NB4 (cell line): ENCODE results near the gene TBC1D12.

Experiments
- DNase-seq: peaks from one replicate; pipeline ENCODE4 v3.0.0; 2010; ENCODE audit warnings: low read depth
- H3K4me3 ChIP-seq: one replicate; pipeline ENCODE4 v1.5.1; 2011; ENCODE audit warnings: mild to moderate bottlenecking, low read depth, low read length, moderate library complexity
- MYC ChIP-seq: IDR thresholded peaks from 2 replicates; pipeline ENCODE4 v1.6.1; 2011; ENCODE audit warnings: low read depth, low read length
- POLR2A ChIP-seq: IDR thresholded peaks from 2 replicates; pipeline ENCODE4 v1.6.1; 2011; ENCODE audit warnings: mild to moderate bottlenecking; ENCODE audit not compliant: insufficient read length; ENCODE audit errors: extremely low read depth
- TF ChIP-seq, protein P1 (sequence below): IDR thresholded peaks from one replicate; pipeline ENCODE4 v1.5.1; 2012; ENCODE audit warnings: low read depth, low read length
- TF ChIP-seq, protein P2 (sequence below): IDR thresholded peaks from 2 replicates; pipeline ENCODE4 v1.6.1; 2011; ENCODE audit warnings: low read depth, low read length

The TBC1D12 gene

DNA sequence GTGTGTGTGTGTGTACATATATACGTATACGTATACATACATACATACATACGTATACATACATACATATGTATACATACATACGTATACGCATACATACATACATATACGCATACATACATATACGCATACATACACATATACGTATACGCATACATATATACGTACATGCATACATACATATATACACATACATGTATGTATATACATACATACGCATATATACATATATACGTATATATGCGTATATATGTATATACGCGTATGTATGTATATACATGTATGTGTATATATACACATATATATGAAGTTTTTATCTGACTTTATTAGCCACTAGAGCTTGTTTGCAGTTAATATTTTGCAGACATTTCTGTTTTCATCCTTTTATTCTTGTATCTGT lies 63.3 kb downstream of the TBC1D12 start:
- no peak for DNase-seq
- no peak overlapping the region for H3K4me3 ChIP-seq
- TF ChIP-seq, protein P1, sequence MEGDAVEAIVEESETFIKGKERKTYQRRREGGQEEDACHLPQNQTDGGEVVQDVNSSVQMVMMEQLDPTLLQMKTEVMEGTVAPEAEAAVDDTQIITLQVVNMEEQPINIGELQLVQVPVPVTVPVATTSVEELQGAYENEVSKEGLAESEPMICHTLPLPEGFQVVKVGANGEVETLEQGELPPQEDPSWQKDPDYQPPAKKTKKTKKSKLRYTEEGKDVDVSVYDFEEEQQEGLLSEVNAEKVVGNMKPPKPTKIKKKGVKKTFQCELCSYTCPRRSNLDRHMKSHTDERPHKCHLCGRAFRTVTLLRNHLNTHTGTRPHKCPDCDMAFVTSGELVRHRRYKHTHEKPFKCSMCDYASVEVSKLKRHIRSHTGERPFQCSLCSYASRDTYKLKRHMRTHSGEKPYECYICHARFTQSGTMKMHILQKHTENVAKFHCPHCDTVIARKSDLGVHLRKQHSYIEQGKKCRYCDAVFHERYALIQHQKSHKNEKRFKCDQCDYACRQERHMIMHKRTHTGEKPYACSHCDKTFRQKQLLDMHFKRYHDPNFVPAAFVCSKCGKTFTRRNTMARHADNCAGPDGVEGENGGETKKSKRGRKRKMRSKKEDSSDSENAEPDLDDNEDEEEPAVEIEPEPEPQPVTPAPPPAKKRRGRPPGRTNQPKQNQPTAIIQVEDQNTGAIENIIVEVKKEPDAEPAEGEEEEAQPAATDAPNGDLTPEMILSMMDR = no peak

DNA sequence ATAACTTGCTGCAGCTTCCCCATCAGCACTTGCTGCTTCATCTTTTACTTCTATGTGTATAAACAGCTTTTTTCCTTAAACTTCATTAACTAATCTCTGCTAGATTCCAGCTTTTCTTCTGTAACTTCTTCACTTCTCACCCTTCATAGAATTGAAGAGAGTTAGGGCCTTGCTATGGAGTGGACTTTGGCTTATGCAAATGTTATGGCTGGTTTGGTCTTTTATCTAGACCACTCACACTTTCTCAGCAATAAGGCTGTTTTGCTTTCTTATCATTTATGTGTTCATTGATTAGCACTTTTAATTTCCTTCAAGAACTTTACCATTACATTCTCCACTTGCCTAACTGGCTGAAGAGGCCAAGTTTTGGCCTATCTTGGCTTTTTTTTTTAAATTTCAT lies 79.1 kb downstream of the TBC1D12 start:
- H3K4me3 ChIP-seq = no peak overlapping the region
- TF ChIP-seq, protein P1 = no peak
- TF ChIP-seq, protein P2, sequence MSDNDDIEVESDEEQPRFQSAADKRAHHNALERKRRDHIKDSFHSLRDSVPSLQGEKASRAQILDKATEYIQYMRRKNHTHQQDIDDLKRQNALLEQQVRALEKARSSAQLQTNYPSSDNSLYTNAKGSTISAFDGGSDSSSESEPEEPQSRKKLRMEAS = no peak
- no peak for TF ChIP-seq MYC
- no peak for TF ChIP-seq POLR2A
- DNase-seq = no peak

DNA sequence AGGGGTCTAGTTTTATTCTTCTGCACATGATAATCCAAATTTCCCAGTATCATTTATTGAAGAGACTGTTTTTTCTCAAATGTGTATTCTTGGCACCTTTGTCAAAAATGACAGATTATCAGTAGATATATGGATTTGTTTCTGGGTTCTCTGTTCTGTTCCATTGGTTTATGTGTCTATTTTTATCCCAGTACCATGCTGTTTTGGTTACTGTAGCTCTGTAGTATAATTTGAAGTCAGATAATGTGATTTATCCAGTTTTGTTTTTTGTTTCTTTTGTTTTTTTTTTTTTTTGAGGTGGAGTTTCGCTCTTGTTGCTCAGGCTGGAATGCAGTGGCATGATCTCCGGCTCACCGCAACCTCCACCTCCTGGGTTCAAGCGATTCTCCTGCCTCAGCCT lies 81.6 kb downstream of the TBC1D12 start:
- H3K4me3 ChIP-seq = no peak overlapping the region
- no peak for DNase-seq
- TF ChIP-seq, protein P1 = no peak
- TF ChIP-seq MYC (no peak), POLR2A (no peak)
- TF ChIP-seq, protein P2 = no peak

DNA sequence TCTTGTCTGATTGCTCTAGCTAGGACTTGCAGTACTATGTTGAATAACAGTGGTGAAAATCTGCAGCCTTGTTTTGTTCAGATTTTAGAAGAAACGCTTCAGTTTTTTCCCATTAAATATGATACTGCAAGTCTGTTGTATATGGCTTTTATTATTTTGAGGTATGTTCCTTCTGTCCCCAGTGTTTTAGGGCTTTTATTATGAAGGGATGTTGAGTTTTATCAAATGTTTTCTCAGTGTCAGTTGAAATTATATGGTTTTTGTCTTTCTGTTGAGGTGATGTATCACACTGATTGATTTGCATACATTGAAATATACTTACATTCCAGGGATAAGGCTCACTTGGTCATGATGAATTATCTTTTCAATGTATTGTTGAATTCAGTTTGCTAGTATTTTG lies 82.8 kb downstream of the TBC1D12 start:
- DNase-seq = no peak
- H3K4me3 ChIP-seq = no peak overlapping the region
- TF ChIP-seq POLR2A = no peak
- TF ChIP-seq, protein P1 = no peak
- TF ChIP-seq MYC = no peak
- TF ChIP-seq, protein P2 = no peak

DNA sequence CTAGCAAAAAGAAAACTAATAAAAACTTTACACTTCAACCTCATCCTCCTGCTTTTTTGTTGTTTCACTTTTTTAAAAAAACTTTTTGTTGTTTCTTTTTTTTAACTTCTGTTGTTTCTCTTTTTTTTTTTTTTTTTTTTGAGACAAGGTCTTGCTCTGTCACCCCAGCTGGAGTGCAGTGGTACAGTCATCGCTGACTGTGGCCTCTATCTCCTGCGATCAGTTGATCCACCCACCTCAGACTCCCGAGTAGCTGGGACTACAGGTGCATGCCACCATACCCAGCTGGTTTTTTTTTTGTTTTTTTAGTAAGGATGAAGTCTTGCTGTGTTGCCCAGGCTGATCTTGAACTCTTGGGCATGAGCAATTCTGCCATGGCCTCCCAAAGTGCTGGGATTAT lies 85.2 kb downstream of the TBC1D12 start:
- H3K4me3 ChIP-seq = no peak overlapping the region
- DNase-seq = no peak
- TF ChIP-seq, protein P2 = no peak
- TF ChIP-seq POLR2A (no peak), MYC (no peak)
- TF ChIP-seq, protein P1 = no peak

DNA sequence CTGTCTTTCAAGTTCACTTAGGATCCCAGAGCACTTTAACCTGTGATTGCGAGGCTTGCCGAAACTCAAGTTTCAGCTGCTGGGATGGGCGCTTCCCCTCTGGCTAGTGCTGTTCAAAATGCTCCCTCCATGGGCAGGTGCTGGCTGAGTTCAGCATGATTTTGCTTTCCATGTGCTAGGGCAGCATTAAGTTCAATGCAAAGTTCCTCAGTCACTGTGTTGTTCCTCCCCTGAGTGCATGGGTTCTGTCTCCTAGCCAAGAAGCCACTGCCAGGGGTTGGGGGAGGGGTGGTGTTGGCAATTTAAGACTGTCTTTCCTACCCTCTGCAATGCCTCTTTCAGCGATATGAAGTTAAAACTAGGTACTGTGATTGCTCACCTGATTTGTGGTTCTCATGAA lies 86.8 kb downstream of the TBC1D12 start:
- no peak overlapping the region for H3K4me3 ChIP-seq
- TF ChIP-seq, protein P2 = no peak
- no peak for TF ChIP-seq MYC
- TF ChIP-seq, protein P1 = no peak
- TF ChIP-seq POLR2A = no peak
- DNase-seq = no peak
